Hepatic stellate cell (primary cell): ENCODE measurements around the gene NUP58.
A peak's percentile ranks its signal among the peaks of the same experiment; 100 is the strongest.
"Not testable (repeated sequence)": the region's sequence is repeated elsewhere in the genome, so short reads cannot be mapped to it uniquely, and the experiment has no call there.

Source experiments
- DNase-seq: peaks from one replicate; pipeline ENCODE4 v3.0.0; 2011; ENCODE audit warnings: low spot score

The NUP58 gene

GRCh38 chr13:25306671-25307464 is 5.4 kb downstream of the NUP58 start:
- DNase-seq = no peak

- no peak for DNase-seq
Observed at GRCh38 chr13:25310891-25311290, 9.5 kb downstream of the NUP58 start.

- DNase-seq = peak; percentile 1
Observed at GRCh38 chr13:25318946-25319345, 17.5 kb downstream of the NUP58 start.

- DNase-seq = no peak
Observed at GRCh38 chr13:25319771-25320170, 18.3 kb downstream of the NUP58 start.

GRCh38 chr13:25324100-25324499 is 22.7 kb downstream of the NUP58 start:
- DNase-seq = no peak

- no peak for DNase-seq
Observed at GRCh38 chr13:25329706-25330105, 28.3 kb downstream of the NUP58 start.

- DNase-seq = no peak
Observed at GRCh38 chr13:25330541-25330940, 29.1 kb downstream of the NUP58 start.

- DNase-seq = no peak
Observed at GRCh38 chr13:25335856-25336255, 34.4 kb downstream of the NUP58 start.

- no peak for DNase-seq
Observed at GRCh38 chr13:25345576-25345975, 44.2 kb downstream of the NUP58 start.

- DNase-seq = no peak
Observed at GRCh38 chr13:25347151-25347550, 45.7 kb downstream of the NUP58 start.

GRCh38 chr13:25351404-25351803 is 50.0 kb downstream of the NUP58 start:
- no peak for DNase-seq

- DNase-seq = no peak
Observed at GRCh38 chr13:25352230-25352629, 50.8 kb downstream of the NUP58 start.

- no peak for DNase-seq
Observed at GRCh38 chr13:25352806-25353205, 51.4 kb downstream of the NUP58 start.

GRCh38 chr13:25353344-25353743 is 51.9 kb downstream of the NUP58 start:
- DNase-seq = no peak

- no peak for DNase-seq
Observed at GRCh38 chr13:25354377-25354776, 53.0 kb downstream of the NUP58 start.

- DNase-seq = not testable (repeated sequence)
Observed at GRCh38 chr13:25360443-25360842, 59.0 kb downstream of the NUP58 start.

GRCh38 chr13:25365720-25366235 is 64.4 kb downstream of the NUP58 start:
- no peak for DNase-seq

- no peak for DNase-seq
Observed at GRCh38 chr13:25371158-25371874, 69.9 kb downstream of the NUP58 start.

- no peak for DNase-seq
Observed at GRCh38 chr13:25371875-25372283, 70.5 kb downstream of the NUP58 start, which contains the start of gene ATP8A2. Gene ATP8A2, plus strand, starts transcription at chr13:25371974. Its CDS starts 239 bp downstream, at chr13:25372213.

GRCh38 chr13:25372284-25373081 is 71.1 kb downstream of the NUP58 start:
- no peak for DNase-seq

- peak; percentile 42 for DNase-seq
Observed at GRCh38 chr13:25375727-25376358, 74.4 kb downstream of the NUP58 start.
